ENCODE measurements around the gene CDKN2AIPNL. TPM values are rescaled to one million over a fixed set of nuclear protein-coding genes. Genes with fewer than 3 reads are reported as not detected.

CDKN2AIPNL gene
- total RNA-seq, 1 experiment from 2014 or later = 63.0 TPM

GRCh38 chr5:134417707-134418106 is 6.0 kb upstream of the CDKN2AIPNL start:
- Histone ChIP-seq H3K4me3 (replicated peaks in 1 of 2; ENCODE audit: low read depth in 1 of 2, low read length in 2 of 2) (no peak overlapping the region), H3K27me3 (ENCODE audit: insufficient read depth, low read length) (no peaks in the 10 kb centered on the region), H2AFZ (ENCODE audit: low read depth, low read length, poor library complexity, severe bottlenecking) (no peak overlapping the region), H3K9ac (ENCODE audit: low read length) (no peak overlapping the region), H4K20me1 (ENCODE audit: insufficient read depth) (no peaks in the 10 kb centered on the region), H3K9me3 (ENCODE audit: control insufficient read depth in 1 of 2, insufficient read depth in 1 of 2, low read depth in 1 of 2, low read length in 2 of 2) (peaks cover 0 to 6% of the 10 kb centered on the region in 2 experiments; a peak in 1 of 4 replicates), H3K79me2 (ENCODE audit: insufficient read depth, low read length) (no peaks in the 10 kb centered on the region), H3K27ac (ENCODE audit: low read depth, low read length) (no peak overlapping the region), H3K4me1 (ENCODE audit: control insufficient read depth in 1 of 2, insufficient read depth in 2 of 2, low read length in 2 of 2) (peaks cover 0 to 8% of the 10 kb centered on the region in 2 experiments; a peak in 2 of 4 replicates), H3K9me2 (ENCODE audit: insufficient read depth) (0 out of 2 replicates have a peak, but pooled peaks cover 3% of the 10 kb centered on the region), H3K36me3 (ENCODE audit: control insufficient read depth in 1 of 2, insufficient read depth in 2 of 2, low read length in 2 of 2) (no peaks in the 10 kb centered on the region), H3K4me2 (ENCODE audit: low read length) (no peak overlapping the region)
- POLR2A ChIA-PET = no interaction called here
- DNase-seq (ENCODE audit: low read depth, low spot score) (no peak), ATAC-seq (no peak)
- CTCF ChIA-PET = no interaction called here
- RAD21 ChIA-PET (ENCODE audit: low non-redundant PET in 1 of 2, low total read pairs in 2 of 2, uncharacterized antibody in 2 of 2, unreplicated experiment in 2 of 2) = no interaction called here
- intact Hi-C loops (cut with micrococcal nuclease) = no loop called here
- TF ChIP-seq JUND (IDR thresholded peaks at IDR 0.05) (no peak), SP1 (IDR thresholded peaks at IDR 0.05; ENCODE audit: low read depth) (no peak), CTCF (IDR thresholded peaks at IDR 0.05 in 2 of 3, conservative IDR thresholded peaks at IDR 0.05 in 1 of 3; ENCODE audit: borderline replicate concordance in 1 of 3, insufficient read depth in 1 of 3, low read depth in 2 of 3, low read length in 2 of 3) (no peak), ZFX (IDR thresholded peaks at IDR 0.05) (no peak)
- no TSS peak for BruUV-seq (replicated peaks)

- Histone ChIP-seq H2AFZ (ENCODE audit: low read depth, low read length, poor library complexity, severe bottlenecking) (no peak overlapping the region), H3K36me3 (ENCODE audit: control insufficient read depth in 1 of 2, insufficient read depth in 2 of 2, low read length in 2 of 2) (peaks cover 0 to 4% of the 10 kb centered on the region in 2 experiments; a peak in 1 of 4 replicates), H3K9me3 (ENCODE audit: control insufficient read depth in 1 of 2, insufficient read depth in 1 of 2, low read depth in 1 of 2, low read length in 2 of 2) (no peaks in the 10 kb centered on the region), H3K9me2 (ENCODE audit: insufficient read depth) (no peaks in the 10 kb centered on the region), H3K27me3 (ENCODE audit: insufficient read depth, low read length) (no peaks in the 10 kb centered on the region), H3K9ac (ENCODE audit: low read length) (no peak overlapping the region), H3K4me2 (ENCODE audit: low read length) (no peak overlapping the region; the same call in 1 of the 2 replicates), H3K27ac (ENCODE audit: low read depth, low read length) (no peak overlapping the region), H3K79me2 (ENCODE audit: insufficient read depth, low read length) (peaks cover 31% of the 10 kb centered on the region), H4K20me1 (ENCODE audit: insufficient read depth) (no peaks in the 10 kb centered on the region), H3K4me1 (ENCODE audit: control insufficient read depth in 1 of 2, insufficient read depth in 2 of 2, low read length in 2 of 2) (peaks cover 10 to 27% of the 10 kb centered on the region in 2 experiments), H3K4me3 (replicated peaks in 1 of 2; ENCODE audit: low read depth in 1 of 2, low read length in 2 of 2) (no peak overlapping the region)
- intact Hi-C loops (cut with micrococcal nuclease) = loop anchor here (5.0 kb wide), 2 partner anchors 54 to 99 kb away; no protein-coding TSS in a partner anchor
- ChIA-PET RAD21 (ENCODE audit: low non-redundant PET in 1 of 2, low total read pairs in 2 of 2, uncharacterized antibody in 2 of 2, unreplicated experiment in 2 of 2) (no interaction called here), CTCF (no interaction called here), POLR2A (interaction anchor here (0.8 kb wide), 2 partner anchors 54 to 98 kb away, joined by 3 read pairs; no protein-coding TSS in a partner anchor)
- no TSS peak for BruUV-seq (replicated peaks)
- DNase-seq (ENCODE audit: low read depth, low spot score) = no peak
- no peak for ATAC-seq
- no peak for TF ChIP-seq EGR1 (IDR thresholded peaks at IDR 0.05; ENCODE audit: low read depth)
- no peak for TF ChIP-seq EZH2 (IDR thresholded peaks at IDR 0.05)
- no peak for TF ChIP-seq RAD21 (IDR thresholded peaks at IDR 0.05; ENCODE audit: low read depth)
- no peak for TF ChIP-seq SIN3A (IDR thresholded peaks at IDR 0.05; ENCODE audit: low read depth)
- TF ChIP-seq POLR2AphosphoS5 (IDR thresholded peaks at IDR 0.05; ENCODE audit: low read depth, low read length) = no peak
- no peak for TF ChIP-seq ZFX (IDR thresholded peaks at IDR 0.05)
- TF ChIP-seq CEBPB (IDR thresholded peaks at IDR 0.05; ENCODE audit: low read depth) = no peak
- TF ChIP-seq FOSL1 (IDR thresholded peaks at IDR 0.05; ENCODE audit: low read depth) = no peak
- no peak for TF ChIP-seq ZNF274 (IDR thresholded peaks at IDR 0.05; ENCODE audit: low read depth, low read length)
- TF ChIP-seq ATF3 (IDR thresholded peaks at IDR 0.05) = no peak
- no peak for TF ChIP-seq CBX3 (IDR thresholded peaks at IDR 0.05; ENCODE audit: low read depth)
- TF ChIP-seq ZBTB33 (IDR thresholded peaks at IDR 0.05; ENCODE audit: extremely low read depth, insufficient replicate concordance, low read length) = no peak
- no peak for TF ChIP-seq TCF7L2 (IDR thresholded peaks at IDR 0.05; ENCODE audit: borderline replicate concordance, extremely low read depth, insufficient read depth, insufficient read length)
- no peak for TF ChIP-seq MAX (IDR thresholded peaks at IDR 0.05)
Measured at GRCh38 chr5:134413046-134413445, 1.4 kb upstream of the CDKN2AIPNL start.
